Tibial nerve (tissue), 4 donors: ENCODE data around the gene DIP2C. TPM values are rescaled to one million over a fixed set of nuclear protein-coding genes. Genes with fewer than 3 reads are reported as not detected.

Experiments
- DNase-seq, 2 donors: peaks; one replicate each; pipeline ENCODE4 v3.0.0-alpha.2; 2019; ENCODE audit warnings: low spot score in 2 of 2
- H3K27ac ChIP-seq, 4 donors: fragments of 200-600 bp; sonication (generic) in 3 of 4; one replicate each; pipeline ENCODE4 v1.5.1; 2017 to 2019; ENCODE audit warnings: mild to moderate bottlenecking in 1 of 4
- H3K27me3 ChIP-seq, 2 donors: fragments of 200-600 bp; sonication (generic) in 1 of 2; one replicate each; pipeline versions ENCODE4 v1.5.1 to v1.6.0; 2017 to 2019
- H3K36me3 ChIP-seq, 3 donors: fragments of 200-600 bp; sonication (generic); one replicate each; pipeline ENCODE4 v1.5.1; 2018 to 2019
- H3K4me1 ChIP-seq, 4 donors: fragments of 200-600 bp; sonication (generic) in 3 of 4; one replicate each; pipeline ENCODE4 v1.5.1; 2017 to 2019
- H3K4me3 ChIP-seq, 4 donors: fragments of 200-600 bp; sonication (generic) in 3 of 4; one replicate each; pipeline ENCODE4 v1.5.1; 2017 to 2019; ENCODE audit warnings: mild to moderate bottlenecking in 1 of 4, moderate library complexity in 1 of 4
- H3K9me3 ChIP-seq, 4 donors: fragments of 200-600 bp; sonication (generic) in 3 of 4; one replicate each; pipeline ENCODE4 v1.5.1; 2017 to 2019
- EP300 ChIP-seq, 2 donors: sonication (generic); formaldehyde crosslinking; IDR thresholded peaks; one replicate each; pipeline ENCODE4 v1.6.1; 2017; ENCODE audit warnings: antibody characterized with exemption in 2 of 2, mild to moderate bottlenecking in 1 of 2
- POLR2A ChIP-seq, 2 donors: fragments of 450-650 bp; IDR thresholded peaks; one replicate each; pipeline ENCODE4 v1.6.1; 2017; ENCODE audit warnings: antibody characterized with exemption in 2 of 2, mild to moderate bottlenecking in 2 of 2, moderate library complexity in 2 of 2
- WGBS, 2 donors: methylation state at CpG; one replicate each; pipeline ENCODE4 v1.1.5; 2018; 5-methylcytosine and 5-hydroxymethylcytosine counted together
- total RNA-seq, 4 donors: library from RNA; depleted of rRNA; stranded (reverse); fragments of >200 nt; gene quantifications; one replicate each; pipeline ENCODE4 v1.1.0, GENCODE V29; 2016
- TF ChIP-seq, protein P1 (sequence below), 5 experiments: fragments of 200-600 bp in 3 of 5; fragments of 450-650 bp in 2 of 5; sonication (generic) in 3 of 5; IDR thresholded peaks; one replicate each; pipeline ENCODE4 v1.5.1; 2016 to 2019; ENCODE audit warnings: antibody characterized with exemption in 5 of 5, mild to moderate bottlenecking in 3 of 5, moderate library complexity in 2 of 5

DIP2C gene
- total RNA-seq, 4 donors from 2014 or later: 31.4 to 46.5 (median 36.0) TPM

DNA sequence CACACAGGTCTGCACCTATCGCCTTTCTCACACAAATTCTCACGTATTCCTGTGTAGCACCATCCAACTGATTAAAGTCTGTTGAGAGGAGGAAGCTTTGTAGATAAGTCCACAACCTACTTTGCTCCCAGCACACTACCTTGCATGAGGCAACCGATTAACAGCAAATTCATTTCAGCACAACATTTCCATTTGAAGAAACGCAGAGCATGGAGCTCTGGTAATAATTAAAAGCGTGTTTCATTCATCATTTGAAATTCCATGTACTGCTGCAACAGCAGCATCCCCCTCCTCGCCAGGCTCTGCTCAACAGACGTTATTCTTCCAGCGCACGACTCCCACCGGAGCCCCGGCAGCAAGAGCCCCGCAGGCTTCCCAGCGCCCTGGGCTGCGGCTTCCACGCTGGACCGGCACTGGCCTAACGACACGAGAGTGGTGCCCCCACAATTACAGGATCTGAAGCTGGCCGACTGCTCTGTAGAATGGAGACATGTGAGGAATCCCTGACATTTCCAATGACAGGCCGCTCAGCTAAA, 118.8 kb downstream of the DIP2C start:
- no peak for DNase-seq
- H3K36me3 ChIP-seq: no peaks in the 10 kb centered on the region
- peaks cover 0 to 4% (median 0%) of the 10 kb centered on the region in 4 donors for H3K9me3 ChIP-seq
- TF ChIP-seq POLR2A (IDR thresholded peaks at IDR 0.05): no peak
- TF ChIP-seq EP300 (IDR thresholded peaks at IDR 0.05): no peak
- TF ChIP-seq, protein P1, sequence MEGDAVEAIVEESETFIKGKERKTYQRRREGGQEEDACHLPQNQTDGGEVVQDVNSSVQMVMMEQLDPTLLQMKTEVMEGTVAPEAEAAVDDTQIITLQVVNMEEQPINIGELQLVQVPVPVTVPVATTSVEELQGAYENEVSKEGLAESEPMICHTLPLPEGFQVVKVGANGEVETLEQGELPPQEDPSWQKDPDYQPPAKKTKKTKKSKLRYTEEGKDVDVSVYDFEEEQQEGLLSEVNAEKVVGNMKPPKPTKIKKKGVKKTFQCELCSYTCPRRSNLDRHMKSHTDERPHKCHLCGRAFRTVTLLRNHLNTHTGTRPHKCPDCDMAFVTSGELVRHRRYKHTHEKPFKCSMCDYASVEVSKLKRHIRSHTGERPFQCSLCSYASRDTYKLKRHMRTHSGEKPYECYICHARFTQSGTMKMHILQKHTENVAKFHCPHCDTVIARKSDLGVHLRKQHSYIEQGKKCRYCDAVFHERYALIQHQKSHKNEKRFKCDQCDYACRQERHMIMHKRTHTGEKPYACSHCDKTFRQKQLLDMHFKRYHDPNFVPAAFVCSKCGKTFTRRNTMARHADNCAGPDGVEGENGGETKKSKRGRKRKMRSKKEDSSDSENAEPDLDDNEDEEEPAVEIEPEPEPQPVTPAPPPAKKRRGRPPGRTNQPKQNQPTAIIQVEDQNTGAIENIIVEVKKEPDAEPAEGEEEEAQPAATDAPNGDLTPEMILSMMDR (IDR thresholded peaks at IDR 0.05): no peak
- H3K4me1 ChIP-seq: peaks cover 0 to 48% (median 5%) of the 10 kb centered on the region in 4 donors
- WGBS, 2 donors: 67 to 69% methylated on average over 20 of the region's 20 CpGs
- no peak overlapping the region for H3K4me3 ChIP-seq
- no peaks in the 10 kb centered on the region for H3K27me3 ChIP-seq
- no peak overlapping the region for H3K27ac ChIP-seq

DNA sequence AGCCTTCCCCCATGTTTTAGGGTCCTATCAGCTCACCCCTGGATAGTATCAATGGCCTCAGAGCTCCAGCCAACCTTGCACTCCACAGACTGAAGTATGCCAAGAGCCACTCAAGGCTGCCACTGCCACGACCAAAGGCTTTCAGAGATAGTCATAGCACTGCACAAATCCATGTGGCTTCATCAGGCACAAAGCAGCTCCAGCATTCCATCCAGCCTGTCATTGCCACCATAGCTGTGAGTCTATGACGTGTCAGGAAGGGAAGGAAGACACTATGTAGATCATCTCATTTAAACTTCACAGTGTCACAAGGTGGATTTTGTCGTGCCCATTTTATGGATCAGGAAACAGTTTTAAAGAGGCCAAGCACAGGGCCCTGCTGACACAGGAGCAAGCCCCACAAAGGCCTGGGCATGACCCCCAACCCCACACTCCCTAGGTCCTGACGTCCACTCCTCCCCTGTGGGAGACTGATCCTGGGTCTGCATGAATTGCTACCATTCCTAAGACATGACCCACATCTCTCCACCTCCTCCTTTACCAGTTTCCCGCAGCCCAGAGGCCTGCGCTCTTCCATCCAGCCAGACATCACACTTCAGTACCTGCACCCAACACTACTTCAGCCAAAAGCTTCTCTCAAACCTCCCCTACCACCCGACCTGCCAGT, 119.4 kb downstream of the DIP2C start:
- TF ChIP-seq, protein P1 (IDR thresholded peaks at IDR 0.05): no peak
- WGBS, 2 donors: 92 to 95% methylated on average over 7 of the region's 7 CpGs
- H3K27ac ChIP-seq: no peak overlapping the region
- H3K4me3 ChIP-seq: no peak overlapping the region
- peaks cover 0 to 42% (median 2%) of the 10 kb centered on the region in 4 donors for H3K4me1 ChIP-seq
- DNase-seq: no peak
- H3K9me3 ChIP-seq: peaks cover 0 to 4% (median 0%) of the 10 kb centered on the region in 4 donors
- no peaks in the 10 kb centered on the region for H3K27me3 ChIP-seq
- no peaks in the 10 kb centered on the region for H3K36me3 ChIP-seq

DNA sequence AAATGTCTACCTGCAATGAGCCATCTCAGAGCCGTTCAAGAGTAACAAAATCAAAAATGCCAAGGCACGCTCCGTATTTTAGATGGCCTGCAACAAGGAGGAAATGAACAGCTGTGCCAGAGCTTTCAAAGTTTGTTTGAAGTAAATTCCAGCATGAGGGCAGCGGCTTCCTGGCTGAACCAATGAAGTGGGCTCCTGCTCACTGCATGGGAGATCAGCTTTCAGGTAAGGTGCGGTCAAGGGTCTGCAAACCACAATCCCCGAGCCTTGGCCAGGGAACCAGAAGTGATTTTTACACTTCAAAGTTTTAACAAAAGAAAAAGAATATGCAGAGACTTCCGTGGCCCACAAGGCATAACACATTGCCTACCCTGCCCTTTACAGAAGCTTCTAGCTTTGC, 120.6 kb downstream of the DIP2C start:
- H3K4me3 ChIP-seq: no peak overlapping the region
- peaks cover 0 to 36% (median 2%) of the 10 kb centered on the region in 4 donors for H3K4me1 ChIP-seq
- 93 to 97% methylated on average over 7 of the region's 7 CpGs for WGBS, 2 donors
- no peaks in the 10 kb centered on the region for H3K27me3 ChIP-seq
- no peak overlapping the region for H3K27ac ChIP-seq
- no peak for DNase-seq
- no peak for TF ChIP-seq EP300 (IDR thresholded peaks at IDR 0.05)
- TF ChIP-seq, protein P1 (IDR thresholded peaks at IDR 0.05): no peak
- TF ChIP-seq POLR2A (IDR thresholded peaks at IDR 0.05): no peak
- H3K9me3 ChIP-seq: peaks cover 0 to 9% (median 0%) of the 10 kb centered on the region in 4 donors
- no peaks in the 10 kb centered on the region for H3K36me3 ChIP-seq

DNA sequence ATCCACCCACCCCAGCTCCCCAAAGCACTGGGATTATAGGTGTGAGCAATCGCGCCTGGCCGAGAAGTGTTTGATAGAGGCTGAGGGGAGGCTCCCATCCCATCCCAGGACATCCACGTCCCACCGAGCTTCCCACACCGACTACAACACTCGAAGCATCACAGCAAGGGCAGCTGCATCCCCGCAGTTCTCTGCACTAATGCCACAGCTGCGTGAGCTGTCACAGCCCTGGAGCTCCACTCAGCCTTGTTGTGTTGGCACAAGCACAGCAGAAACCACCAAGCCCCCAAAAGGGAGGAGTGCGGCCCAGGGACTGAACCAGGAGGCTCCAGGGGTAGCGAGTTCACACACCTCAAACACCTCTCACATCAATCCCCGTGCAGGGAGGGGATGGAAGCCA, 121.6 kb downstream of the DIP2C start:
- no peak for TF ChIP-seq POLR2A (IDR thresholded peaks at IDR 0.05)
- TF ChIP-seq EP300 (IDR thresholded peaks at IDR 0.05): no peak
- DNase-seq: no peak
- Histone ChIP-seq H3K4me1 (peaks cover 0 to 36% (median 5%) of the 10 kb centered on the region in 4 donors), H3K27me3 (no peaks in the 10 kb centered on the region), H3K27ac (no peak overlapping the region), H3K36me3 (no peaks in the 10 kb centered on the region), H3K4me3 (no peak overlapping the region), H3K9me3 (peaks cover 0 to 10% (median 0%) of the 10 kb centered on the region in 4 donors)
- WGBS, 2 donors: 92% methylated on average over 12 of the region's 12 CpGs

DNA sequence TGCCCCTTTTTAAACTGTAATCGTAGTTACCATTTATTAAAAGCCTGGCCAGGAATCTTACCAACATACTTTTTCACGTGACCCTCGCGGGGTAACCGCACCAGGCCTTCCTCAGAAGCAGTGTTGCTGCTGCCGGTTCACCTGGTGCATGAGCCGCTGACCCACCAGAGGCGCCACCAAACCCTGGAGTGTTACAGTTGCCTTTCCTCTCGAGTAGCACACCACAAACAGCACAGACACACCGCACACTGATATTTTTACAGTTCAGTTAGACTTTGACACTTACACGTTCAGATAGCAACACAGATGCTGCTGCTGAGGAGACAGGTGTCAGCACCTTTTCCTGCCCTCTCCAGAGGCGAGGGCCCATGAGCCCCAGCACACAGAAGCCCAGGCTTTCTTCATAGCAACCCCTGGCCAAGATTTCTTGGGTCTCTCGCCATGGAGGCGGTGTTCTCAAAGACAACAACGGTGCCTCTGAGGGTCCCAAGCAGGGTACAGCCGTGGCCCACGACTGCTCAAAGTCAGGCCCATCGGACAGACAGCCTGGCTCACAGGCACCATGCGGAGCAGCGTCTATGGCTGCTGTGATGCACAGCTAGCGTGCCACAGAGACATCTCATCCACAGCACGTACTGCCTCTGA, 123.1 kb downstream of the DIP2C start:
- no peaks in the 10 kb centered on the region for H3K36me3 ChIP-seq
- H3K9me3 ChIP-seq: peaks cover 0 to 10% (median 0%) of the 10 kb centered on the region in 4 donors
- no peaks in the 10 kb centered on the region for H3K27me3 ChIP-seq
- 91 to 94% methylated on average over 19 to 22 of the region's 22 CpGs for WGBS, 2 donors
- H3K4me3 ChIP-seq: no peak overlapping the region
- TF ChIP-seq, protein P1 (IDR thresholded peaks at IDR 0.05): no peak
- no peak for TF ChIP-seq EP300 (IDR thresholded peaks at IDR 0.05)
- TF ChIP-seq POLR2A (IDR thresholded peaks at IDR 0.05): no peak
- peaks cover 0 to 24% (median 5%) of the 10 kb centered on the region in 4 donors for H3K4me1 ChIP-seq
- H3K27ac ChIP-seq: no peak overlapping the region
- no peak for DNase-seq
